Inferior parietal cortex (tissue), 1 donor: ENCODE data around the gene CELSR1.

ENCODE experiments used
- DNase-seq: peaks from one replicate; pipeline ENCODE4 v3.0.0-alpha.2; 2016; ENCODE audit errors: extremely low spot score

The CELSR1 gene

DNA sequence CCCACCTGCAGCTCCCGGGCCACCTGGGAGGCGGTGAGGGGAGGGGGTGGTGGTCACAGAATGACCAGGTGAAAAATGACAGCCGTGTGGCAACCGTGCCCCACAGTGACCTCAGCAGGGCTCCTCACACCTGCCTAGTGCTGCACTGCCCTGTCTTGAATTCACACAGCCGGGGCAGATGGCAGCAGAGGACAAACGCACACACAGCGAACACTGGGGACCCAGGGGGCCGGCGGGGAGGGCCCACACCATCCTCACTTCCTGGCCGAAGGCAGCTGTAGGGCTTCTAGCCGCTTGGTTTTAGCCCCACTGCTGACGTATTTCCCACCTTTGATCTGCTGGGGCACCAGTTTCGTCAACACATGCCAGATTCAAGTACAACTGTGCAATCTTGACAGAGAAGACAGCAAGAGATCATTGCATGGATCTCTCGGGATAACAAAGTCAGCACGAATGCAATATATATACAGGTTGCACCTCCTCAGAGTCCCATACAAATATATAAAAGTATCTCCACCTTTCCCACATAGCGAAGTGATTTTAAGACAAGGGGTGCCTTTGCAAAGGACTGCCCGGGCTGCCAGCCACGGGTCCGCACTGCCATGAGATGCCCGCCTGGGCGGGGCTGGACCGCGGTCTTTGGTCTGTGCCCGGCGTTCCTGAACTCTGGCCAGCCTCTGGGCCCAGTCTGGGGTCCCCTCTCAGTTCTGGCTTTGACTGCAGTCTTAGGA lies 175.1 kb downstream of the CELSR1 start:
- no peak for DNase-seq

DNA sequence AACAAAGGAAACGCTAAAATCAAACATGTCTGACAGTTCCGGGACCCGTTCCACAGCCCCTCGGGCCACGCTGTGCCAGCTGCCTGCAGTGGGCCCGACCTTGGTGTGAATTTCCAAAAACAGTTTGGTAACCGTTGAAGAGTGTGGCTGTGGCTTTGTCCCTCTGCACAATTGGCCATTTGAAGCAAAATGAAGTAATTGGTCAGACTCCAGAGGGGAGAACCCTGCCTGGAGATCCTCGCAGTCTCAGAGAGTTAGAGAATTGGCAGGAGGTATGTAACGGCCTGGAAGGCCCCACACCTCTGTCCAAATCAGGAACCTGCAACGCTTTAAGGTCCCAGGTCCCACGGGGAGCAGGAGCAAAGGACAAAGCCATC lies 175.6 kb downstream of the CELSR1 start:
- DNase-seq = no peak

DNA sequence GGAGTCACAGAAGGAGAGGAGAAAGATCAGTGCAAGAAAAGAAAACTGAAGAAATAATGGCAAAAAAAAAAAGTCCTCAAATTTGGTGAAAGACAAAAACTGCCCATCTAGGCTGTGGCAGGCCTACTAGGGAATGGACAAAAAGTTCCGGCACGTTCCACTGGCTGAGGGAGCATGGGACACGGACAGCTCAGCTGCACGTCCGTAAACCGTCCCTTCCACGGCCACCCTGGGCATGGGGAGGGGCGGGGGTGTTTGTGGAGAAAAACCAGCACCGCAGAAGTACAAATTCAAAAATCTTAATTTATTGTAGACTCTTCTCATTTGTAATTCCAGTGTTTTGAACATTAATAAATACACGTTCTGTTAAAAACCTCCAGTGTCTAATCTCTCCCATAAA lies 176.5 kb downstream of the CELSR1 start:
- no peak for DNase-seq

DNA sequence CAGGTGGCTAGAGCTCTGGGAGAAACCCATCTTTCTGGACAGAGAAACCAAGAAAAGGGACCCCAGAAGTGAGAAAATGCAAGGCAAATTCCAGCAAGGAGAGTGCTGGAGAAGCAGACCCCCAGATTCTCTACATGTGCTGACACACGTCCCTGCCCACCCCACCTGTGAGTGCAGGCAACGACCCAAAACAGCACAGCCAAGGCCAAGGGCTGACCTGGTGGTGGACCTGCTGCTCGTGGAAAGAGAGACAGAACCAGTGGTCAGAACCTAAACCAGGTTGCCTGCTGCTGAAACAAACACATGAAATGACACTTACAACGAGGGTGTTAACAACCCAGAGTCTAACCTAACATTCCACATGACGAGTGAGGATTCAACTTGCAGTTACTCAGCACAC lies 177.3 kb downstream of the CELSR1 start:
- no peak for DNase-seq

DNA sequence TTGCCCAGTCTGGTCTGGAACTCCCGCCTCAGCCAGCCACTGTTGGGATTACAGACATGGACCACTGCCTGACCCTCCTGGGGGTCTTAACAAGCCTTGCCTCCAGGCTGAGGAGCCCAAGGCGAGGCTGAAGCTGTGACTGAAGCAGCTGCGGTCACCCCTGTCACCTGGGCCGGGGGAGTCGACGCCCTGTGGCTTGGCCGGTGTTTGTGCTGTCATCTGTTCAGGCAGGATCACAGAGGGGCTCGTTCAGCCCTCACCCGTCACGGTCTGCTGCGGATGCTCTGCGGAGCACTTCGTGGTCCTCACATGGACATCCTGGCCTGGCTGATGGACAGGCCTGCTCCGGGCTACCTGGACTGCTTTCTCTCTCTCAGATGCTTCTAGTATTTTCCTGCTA lies 178.1 kb downstream of the CELSR1 start:
- DNase-seq = no peak

DNA sequence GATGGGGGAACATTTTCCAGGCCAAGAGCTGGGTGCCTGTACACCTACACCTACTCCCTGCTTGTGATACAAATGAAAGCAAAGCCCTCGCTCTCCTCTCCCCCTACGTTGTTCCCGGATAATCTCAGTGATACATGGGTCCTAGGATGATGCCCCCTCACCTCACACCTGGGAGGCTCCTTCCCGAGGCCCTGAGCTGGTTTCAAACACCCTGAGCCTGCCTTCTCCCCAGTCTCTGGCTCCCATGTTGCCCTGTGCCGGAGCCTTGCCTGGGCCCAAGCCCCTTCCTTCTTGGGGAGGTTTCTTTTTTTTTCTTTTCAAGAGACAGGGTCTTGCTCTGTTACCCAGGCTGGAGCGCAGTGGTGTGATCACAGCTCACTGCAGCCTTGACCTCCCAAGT lies 178.7 kb downstream of the CELSR1 start:
- no peak for DNase-seq

DNA sequence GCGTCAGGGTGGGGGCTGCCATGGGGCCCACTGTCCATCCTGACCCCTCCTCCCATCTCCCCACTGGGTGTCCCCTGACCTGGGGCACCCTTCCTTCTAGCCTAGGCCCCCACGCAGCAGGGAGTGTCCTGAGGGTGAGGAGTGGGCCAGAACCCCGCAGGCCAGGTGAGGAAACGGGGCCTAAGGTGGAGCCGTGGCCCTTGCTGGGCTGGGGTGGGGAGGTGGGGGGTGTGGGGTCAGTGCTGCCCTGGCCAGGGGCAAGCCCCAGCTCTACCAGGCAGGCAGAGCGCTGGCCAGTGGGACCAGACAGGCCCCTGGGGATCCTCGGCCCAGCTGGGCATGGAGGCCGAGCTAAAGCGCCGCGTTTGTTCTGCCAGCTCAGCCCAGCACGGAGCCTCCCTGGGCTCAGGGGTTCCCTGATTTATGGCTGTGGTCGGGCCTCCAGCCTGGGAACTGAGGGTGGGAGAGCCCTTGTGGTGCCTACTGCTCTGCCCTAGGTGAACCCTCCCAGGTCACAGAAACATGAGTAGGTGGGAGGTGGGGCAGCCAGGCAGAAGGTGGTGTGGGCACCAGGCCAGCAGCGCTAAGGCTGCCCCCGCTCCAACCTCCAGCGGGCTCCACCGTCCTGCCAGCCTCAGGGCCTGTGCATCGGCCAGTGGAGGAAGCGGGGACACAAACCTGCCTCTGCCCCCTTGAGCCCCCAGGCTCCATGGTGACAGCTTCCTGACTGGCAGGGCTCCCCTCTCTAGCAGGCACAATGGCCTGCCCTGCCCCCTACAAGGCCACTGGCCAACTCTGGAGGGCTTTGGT lies 179.5 kb downstream of the CELSR1 start:
- no peak for DNase-seq

GRCh38 chr22:46356496-46357480 lies 180.6 kb downstream of the CELSR1 start:
- no peak for DNase-seq

DNA sequence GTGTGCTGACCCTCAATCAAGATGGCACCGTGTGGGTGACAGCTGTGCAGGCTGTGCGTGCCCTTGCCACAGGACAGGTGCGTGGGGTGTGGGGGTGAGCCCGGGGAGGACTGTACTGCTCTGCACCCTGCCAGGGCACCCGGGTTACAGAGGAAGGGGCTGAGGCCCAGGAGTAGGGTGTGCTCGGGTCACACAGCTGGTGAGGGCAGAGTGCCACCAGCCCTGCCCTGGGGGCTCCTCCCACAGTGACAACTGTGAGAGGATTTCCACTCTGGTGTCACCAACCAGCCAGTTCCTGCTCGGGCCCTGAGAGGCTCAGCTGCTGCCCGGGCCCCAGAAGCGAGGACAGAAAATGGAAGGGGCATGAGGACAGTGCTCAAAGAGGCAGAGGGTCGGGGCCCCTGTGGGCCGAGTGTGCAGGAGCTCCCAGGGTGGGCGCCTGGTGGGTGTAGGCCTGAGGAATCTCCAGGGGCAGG lies 181.4 kb downstream of the CELSR1 start:
- no peak for DNase-seq

DNA sequence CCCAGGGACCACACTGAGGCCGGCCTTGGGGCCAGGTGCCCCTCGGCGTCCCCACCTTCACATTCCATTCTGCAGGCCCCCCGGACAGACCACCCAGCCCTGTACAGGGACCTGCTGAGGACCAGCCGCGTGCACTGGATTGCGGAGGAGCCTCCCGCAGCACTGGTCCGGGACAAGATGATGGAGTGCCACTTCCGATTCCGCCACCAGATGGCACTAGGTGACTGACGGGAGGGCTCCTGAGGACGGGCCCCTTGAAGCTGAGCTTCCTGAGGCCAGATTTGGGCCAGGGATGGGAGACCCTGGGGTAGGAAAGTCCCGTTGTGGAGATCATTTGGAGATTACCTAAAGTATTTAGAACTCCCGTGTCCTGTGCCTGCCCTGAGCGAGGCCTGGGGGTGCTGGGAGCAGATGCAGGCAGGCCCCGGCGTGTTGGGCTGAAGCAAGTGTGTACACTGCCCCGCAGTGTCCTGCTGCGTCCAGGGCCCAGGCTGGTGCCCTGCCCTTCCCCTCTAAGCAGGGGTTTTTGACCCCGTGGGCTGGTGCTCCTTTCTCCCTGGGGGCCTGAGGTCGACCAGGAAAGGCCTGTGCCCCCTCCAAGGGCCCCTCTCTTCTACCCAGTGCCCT lies 181.9 kb downstream of the CELSR1 start:
- peak; percentile 73 for DNase-seq

GRCh38 chr22:46354993-46355305 lies 182.5 kb downstream of the CELSR1 start:
- DNase-seq = no peak

- no peak for DNase-seq
Measured at GRCh38 chr22:46354176-46354992, 183.0 kb downstream of the CELSR1 start.

GRCh38 chr22:46353483-46354105 lies 183.8 kb downstream of the CELSR1 start:
- DNase-seq = no peak

DNA sequence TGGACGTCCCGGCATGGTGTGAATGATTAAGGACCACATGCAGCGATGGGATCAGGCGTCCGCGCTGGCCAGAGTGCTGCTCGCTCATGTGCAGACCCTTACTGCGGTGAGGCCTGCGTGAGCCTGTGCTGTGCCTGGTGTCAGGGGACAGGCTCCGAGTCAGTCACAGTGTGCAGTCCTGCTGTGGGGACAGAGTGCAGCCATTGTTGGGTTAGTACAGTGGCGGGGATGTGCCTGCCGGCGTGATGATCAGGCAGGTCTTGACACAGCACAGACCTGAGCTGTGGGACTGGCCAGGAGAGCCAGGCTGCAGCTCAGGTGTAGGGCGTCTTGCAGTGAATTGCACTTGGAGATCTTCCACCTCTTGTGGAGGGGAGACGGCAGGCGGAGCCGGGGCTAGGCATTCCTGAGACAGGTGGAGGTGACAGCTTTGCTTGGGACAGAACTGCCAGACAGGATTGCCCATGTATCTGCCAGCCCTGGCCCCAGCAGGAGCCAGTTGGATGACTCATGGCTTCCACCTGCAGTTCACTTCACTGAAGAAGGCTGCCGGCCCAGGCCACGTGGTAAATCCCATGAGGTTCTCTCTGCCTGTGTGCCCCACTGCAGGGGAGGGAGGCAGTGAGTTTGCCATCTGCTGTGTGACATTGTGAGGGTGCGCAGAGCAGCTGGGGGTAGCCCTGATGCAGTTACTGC lies 184.6 kb downstream of the CELSR1 start:
- DNase-seq = no peak

GRCh38 chr22:46352276-46352675 lies 185.1 kb downstream of the CELSR1 start:
- no peak for DNase-seq

GRCh38 chr22:46351767-46352166 lies 185.7 kb downstream of the CELSR1 start:
- no peak for DNase-seq

- no peak for DNase-seq
Measured at GRCh38 chr22:46351131-46351735, 186.2 kb downstream of the CELSR1 start.

DNA sequence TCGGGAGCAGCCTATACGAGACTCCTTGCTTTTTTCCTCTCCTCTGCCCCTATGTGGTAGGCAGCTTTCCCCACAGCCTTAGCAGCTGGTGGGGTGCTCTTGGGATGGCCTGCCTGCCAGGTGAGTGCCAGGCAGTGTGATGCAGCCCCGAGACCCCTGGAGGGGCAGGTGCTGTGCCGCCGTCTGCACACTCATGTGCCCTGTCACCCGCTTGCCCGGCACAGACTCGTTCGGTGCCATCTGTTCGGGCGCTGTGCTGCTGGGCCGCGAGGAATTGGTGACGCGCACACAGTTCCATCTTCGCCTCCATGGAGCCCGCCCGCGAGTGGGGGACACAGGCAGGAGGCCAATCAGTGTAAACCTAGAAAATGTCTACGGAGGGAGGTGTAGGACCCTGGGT lies 186.8 kb downstream of the CELSR1 start:
- DNase-seq = no peak

DNA sequence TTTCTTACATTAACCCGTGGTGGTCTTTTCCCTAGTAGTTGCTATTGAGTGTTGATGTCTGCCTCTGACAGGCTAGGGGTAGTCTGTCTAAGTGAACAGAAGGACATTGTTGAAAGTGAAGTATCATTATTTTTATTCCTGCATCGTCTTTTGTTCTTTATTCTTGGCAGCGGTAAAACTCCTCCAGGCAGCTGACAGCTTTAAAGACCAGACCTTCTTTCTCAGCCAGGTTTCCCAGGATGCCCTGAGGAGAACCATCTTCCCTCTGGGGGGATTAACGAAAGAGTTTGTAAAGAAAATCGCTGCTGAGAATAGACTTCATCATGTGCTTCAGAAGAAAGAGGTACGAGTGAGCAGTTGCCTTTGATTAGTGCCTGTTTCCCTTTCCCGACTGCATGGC lies 187.3 kb downstream of the CELSR1 start:
- DNase-seq = no peak
